ENCODE measurements around the gene FANCB. TPM values are rescaled to one million over a fixed set of nuclear protein-coding genes. Genes with fewer than 3 reads are reported as not detected.

FANCB gene
- total and polyA plus RNA-seq, 9 of the 15 experiments (the other 6 are each of a cell fraction or from before 2014, with no cell fraction given), result 6.5 to 21.3 (median 14.6) TPM

DNA sequence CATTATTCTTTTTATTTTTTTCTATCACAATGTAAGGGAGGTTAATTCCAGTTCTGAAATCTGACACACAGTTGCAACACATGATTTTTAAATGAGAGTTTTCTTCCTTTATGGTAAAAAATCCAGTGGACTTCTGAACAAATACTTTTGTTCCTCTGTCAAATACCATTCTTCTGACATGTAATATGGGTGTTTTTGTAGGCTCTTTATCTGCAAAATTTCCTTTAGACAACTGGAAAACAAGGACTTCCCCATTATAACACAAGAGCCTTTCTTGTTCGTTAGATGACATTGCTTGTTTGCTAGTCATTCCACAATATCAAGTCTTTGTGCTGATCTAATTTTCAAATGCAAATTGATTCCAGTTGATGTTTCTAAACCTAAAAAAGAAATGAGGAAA, 7.7 kb downstream of the FANCB start:
- no peak overlapping the region for H3K4me3 ChIP-seq
- H3K27me3 ChIP-seq (ENCODE audit: control insufficient read depth in 2 of 2, insufficient read depth in 2 of 2, low read length in 2 of 2), result no peaks in the 10 kb centered on the region
- DNase-seq (ENCODE audit: extremely low read depth in 1 of 4, low spot score in 3 of 4) (no peak), ATAC-seq (no peak), FAIRE-seq (no peak)
- H3K36me3 ChIP-seq (ENCODE audit: control insufficient read depth, insufficient read depth, low read length), result peaks cover 38% of the 10 kb centered on the region
- no peaks in the 10 kb centered on the region for H3K4me1 ChIP-seq (replicated peaks in 1 of 2; ENCODE audit: control insufficient read depth in 2 of 2, insufficient read depth in 2 of 2, low read length in 2 of 2)
- H3K79me2 ChIP-seq (ENCODE audit: control insufficient read depth, insufficient read depth, low read length), result peaks cover 48% of the 10 kb centered on the region
- no peaks in the 10 kb centered on the region for H4K20me1 ChIP-seq (replicated peaks; ENCODE audit: control insufficient read depth, insufficient read depth, low read length)
- in situ Hi-C loops (cut with MboI), result no loop called here
- no peak overlapping the region for H3K27ac ChIP-seq (ENCODE audit: extremely low read depth, low read depth, low read length)
- H3K9me3 ChIP-seq (replicated peaks; ENCODE audit: control insufficient read depth, insufficient read depth, low read depth, low read length), result no peaks in the 10 kb centered on the region; the same call in 1 of the 2 replicates
- POLR2A ChIA-PET, result no interaction called here
- CTCF ChIA-PET (ENCODE audit: low intra/inter-chr PET ratio), result no interaction called here
- WGBS (ENCODE audit: insufficient coverage, low coverage, missing lambda C conversion rate), result 100% methylated on average over 1 of the region's 1 CpG
- no peak overlapping the region for H3K4me2 ChIP-seq (ENCODE audit: insufficient read depth, low read length)
- BruUV-seq (replicated peaks), result no TSS peak
- H3K9ac ChIP-seq (ENCODE audit: insufficient read depth in 1 of 2, low read depth in 2 of 2, low read length in 2 of 2), result no peak overlapping the region
- H2AFZ ChIP-seq (ENCODE audit: low read depth, low read length), result no peak overlapping the region
- TF ChIP-seq JUNB (CRISPR knock-in tag; conservative IDR thresholded peaks at IDR 0.05) (no peak), PYGO2 (tag; IDR thresholded peaks at IDR 0.05) (no peak)
- intact Hi-C loops (cut with micrococcal nuclease), result no loop called here
- H3K9me1 ChIP-seq (ENCODE audit: control insufficient read depth, insufficient read depth, low read length), result no peaks in the 10 kb centered on the region

DNA sequence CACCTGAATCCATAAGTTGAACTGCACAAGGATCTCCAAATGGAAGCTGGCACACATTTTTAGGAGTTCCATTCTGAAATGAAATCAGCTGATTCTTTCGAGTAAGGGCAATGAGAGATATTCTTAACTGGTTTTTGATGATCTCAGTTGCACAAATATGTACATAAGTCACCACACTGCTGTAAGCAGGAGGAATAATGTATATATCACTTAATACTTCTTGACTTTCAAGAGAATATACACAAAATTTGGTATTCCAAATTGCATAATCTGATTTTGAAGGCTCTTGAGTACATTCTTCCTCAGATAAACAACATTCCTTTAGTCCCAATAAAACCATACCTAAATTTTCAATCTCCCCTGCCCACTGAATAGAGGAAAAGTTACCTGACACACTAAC, 8.2 kb downstream of the FANCB start:
- no TSS peak for BruUV-seq (replicated peaks)
- Histone ChIP-seq H3K4me1 (replicated peaks in 1 of 2; ENCODE audit: control insufficient read depth in 2 of 2, insufficient read depth in 2 of 2, low read length in 2 of 2) (no peaks in the 10 kb centered on the region), H3K4me3 (no peak overlapping the region), H2AFZ (ENCODE audit: low read depth, low read length) (no peak overlapping the region), H3K9me3 (replicated peaks; ENCODE audit: control insufficient read depth, insufficient read depth, low read depth, low read length) (no peaks in the 10 kb centered on the region; the same call in 1 of the 2 replicates), H3K9ac (ENCODE audit: insufficient read depth in 1 of 2, low read depth in 2 of 2, low read length in 2 of 2) (no peak overlapping the region), H3K9me1 (ENCODE audit: control insufficient read depth, insufficient read depth, low read length) (no peaks in the 10 kb centered on the region), H4K20me1 (replicated peaks; ENCODE audit: control insufficient read depth, insufficient read depth, low read length) (no peaks in the 10 kb centered on the region), H3K27me3 (ENCODE audit: control insufficient read depth in 2 of 2, insufficient read depth in 2 of 2, low read length in 2 of 2) (no peaks in the 10 kb centered on the region), H3K79me2 (ENCODE audit: control insufficient read depth, insufficient read depth, low read length) (peaks cover 43% of the 10 kb centered on the region), H3K36me3 (ENCODE audit: control insufficient read depth, insufficient read depth, low read length) (peaks cover 39% of the 10 kb centered on the region), H3K27ac (ENCODE audit: extremely low read depth, low read depth, low read length) (no peak overlapping the region), H3K4me2 (ENCODE audit: insufficient read depth, low read length) (no peak overlapping the region)
- intact Hi-C loops (cut with micrococcal nuclease), result no loop called here
- POLR2A ChIA-PET, result no interaction called here
- DNase-seq (ENCODE audit: extremely low read depth in 1 of 4, low spot score in 3 of 4), result no peak
- 100% methylated on average over 1 of the region's 1 CpG for WGBS (ENCODE audit: insufficient coverage, low coverage, missing lambda C conversion rate)
- CTCF ChIA-PET (ENCODE audit: low intra/inter-chr PET ratio), result no interaction called here
- in situ Hi-C loops (cut with MboI), result no loop called here
- no peak for ATAC-seq
- FAIRE-seq, result no peak
- TF ChIP-seq FOXA3 (CRISPR knock-in tag; conservative IDR thresholded peaks at IDR 0.05 in 1 of 2, IDR thresholded peaks at IDR 0.05 in 1 of 2) (no peak), CBX2 (IDR thresholded peaks at IDR 0.05; ENCODE audit: insufficient read depth, low read length, poor library complexity, severe bottlenecking) (no peak), ZSCAN32 (CRISPR knock-in tag; IDR thresholded peaks at IDR 0.05) (no peak), HNRNPUL1 (IDR thresholded peaks at IDR 0.05; ENCODE audit: low read length) (no peak), RFX7 (CRISPR knock-in tag; IDR thresholded peaks at IDR 0.05) (no peak), ZFP30 (CRISPR knock-in tag; IDR thresholded peaks at IDR 0.05; ENCODE audit: borderline replicate concordance) (no peak), ELF2 (CRISPR knock-in tag; IDR thresholded peaks at IDR 0.05) (no peak), ZKSCAN3 (CRISPR knock-in tag; IDR thresholded peaks at IDR 0.05) (no peak), SMC3 (conservative IDR thresholded peaks at IDR 0.05; ENCODE audit: insufficient read depth, low read depth, low read length) (no peak), RBM15 (IDR thresholded peaks at IDR 0.05; ENCODE audit: insufficient read depth, low read length) (no peak), ZNF143 (CRISPR knock-in tag; IDR thresholded peaks at IDR 0.05) (no peak), RFX5 (IDR thresholded peaks at IDR 0.05; ENCODE audit: low read depth, low read length) (no peak), ZNF644 (tag; IDR thresholded peaks at IDR 0.05; ENCODE audit: low read depth) (no peak), ZNF212 (CRISPR knock-in tag; IDR thresholded peaks at IDR 0.05) (no peak), CREBBP (IDR thresholded peaks at IDR 0.05; ENCODE audit: low read depth, low read length) (no peak)
- TF ChIP-seq, protein P1, sequence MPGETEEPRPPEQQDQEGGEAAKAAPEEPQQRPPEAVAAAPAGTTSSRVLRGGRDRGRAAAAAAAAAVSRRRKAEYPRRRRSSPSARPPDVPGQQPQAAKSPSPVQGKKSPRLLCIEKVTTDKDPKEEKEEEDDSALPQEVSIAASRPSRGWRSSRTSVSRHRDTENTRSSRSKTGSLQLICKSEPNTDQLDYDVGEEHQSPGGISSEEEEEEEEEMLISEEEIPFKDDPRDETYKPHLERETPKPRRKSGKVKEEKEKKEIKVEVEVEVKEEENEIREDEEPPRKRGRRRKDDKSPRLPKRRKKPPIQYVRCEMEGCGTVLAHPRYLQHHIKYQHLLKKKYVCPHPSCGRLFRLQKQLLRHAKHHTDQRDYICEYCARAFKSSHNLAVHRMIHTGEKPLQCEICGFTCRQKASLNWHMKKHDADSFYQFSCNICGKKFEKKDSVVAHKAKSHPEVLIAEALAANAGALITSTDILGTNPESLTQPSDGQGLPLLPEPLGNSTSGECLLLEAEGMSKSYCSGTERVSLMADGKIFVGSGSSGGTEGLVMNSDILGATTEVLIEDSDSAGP (CRISPR knock-in tag; IDR thresholded peaks at IDR 0.05), result no peak

All from K562 (cell line).